ENCODE data around the gene DNM3. TPM values are rescaled to one million over a fixed set of nuclear protein-coding genes. Genes with fewer than 3 reads are reported as not detected.
"Not testable (repeated sequence)": the region's sequence is repeated elsewhere in the genome, so short reads cannot be mapped to it uniquely, and the experiment has no call there.

Gene DNM3
- total RNA-seq, 1 donor = 0.72 TPM

DNA sequence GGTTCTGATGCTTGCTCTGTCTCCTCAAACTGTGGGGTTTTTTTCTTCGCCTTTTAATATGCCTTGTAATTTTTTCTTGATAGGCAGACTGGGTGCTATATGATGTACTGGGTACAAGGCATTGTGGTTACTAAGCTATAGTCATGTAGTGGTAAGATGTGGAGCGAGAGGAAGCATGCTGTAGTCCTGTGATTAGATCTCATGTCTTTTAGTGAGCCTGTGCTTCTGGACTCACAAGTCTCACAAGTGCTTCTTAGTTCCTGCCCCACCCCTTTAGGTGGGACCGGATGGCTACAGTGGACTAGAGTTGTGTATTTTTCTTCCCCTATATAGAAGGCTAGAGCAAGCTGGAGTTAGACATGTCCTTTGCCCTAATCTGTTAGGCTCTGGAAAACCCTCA, 178.7 kb downstream of the DNM3 start:
- Histone ChIP-seq H4K20me1 (ENCODE audit: insufficient read depth, low read length) (no peaks in the 10 kb centered on the region), H2AFZ (ENCODE audit: low read length) (no peak overlapping the region), H3K27ac (ENCODE audit: low read depth, low read length) (no peak overlapping the region), H3K9me3 (ENCODE audit: low read depth, low read length) (no peaks in the 10 kb centered on the region), H3K27me3 (ENCODE audit: insufficient read depth, low read length) (no peaks in the 10 kb centered on the region), H3K4me3 (ENCODE audit: insufficient read depth, low read length) (no peak overlapping the region), H3K79me2 (ENCODE audit: insufficient read depth, low read length) (no peaks in the 10 kb centered on the region), H3K4me1 (ENCODE audit: insufficient read depth, low read length) (no peaks in the 10 kb centered on the region), H3K4me2 (ENCODE audit: insufficient read depth, low read length) (no peak overlapping the region), H3K36me3 (ENCODE audit: insufficient read depth, low read length) (no peaks in the 10 kb centered on the region)
- TF ChIP-seq, protein P1, sequence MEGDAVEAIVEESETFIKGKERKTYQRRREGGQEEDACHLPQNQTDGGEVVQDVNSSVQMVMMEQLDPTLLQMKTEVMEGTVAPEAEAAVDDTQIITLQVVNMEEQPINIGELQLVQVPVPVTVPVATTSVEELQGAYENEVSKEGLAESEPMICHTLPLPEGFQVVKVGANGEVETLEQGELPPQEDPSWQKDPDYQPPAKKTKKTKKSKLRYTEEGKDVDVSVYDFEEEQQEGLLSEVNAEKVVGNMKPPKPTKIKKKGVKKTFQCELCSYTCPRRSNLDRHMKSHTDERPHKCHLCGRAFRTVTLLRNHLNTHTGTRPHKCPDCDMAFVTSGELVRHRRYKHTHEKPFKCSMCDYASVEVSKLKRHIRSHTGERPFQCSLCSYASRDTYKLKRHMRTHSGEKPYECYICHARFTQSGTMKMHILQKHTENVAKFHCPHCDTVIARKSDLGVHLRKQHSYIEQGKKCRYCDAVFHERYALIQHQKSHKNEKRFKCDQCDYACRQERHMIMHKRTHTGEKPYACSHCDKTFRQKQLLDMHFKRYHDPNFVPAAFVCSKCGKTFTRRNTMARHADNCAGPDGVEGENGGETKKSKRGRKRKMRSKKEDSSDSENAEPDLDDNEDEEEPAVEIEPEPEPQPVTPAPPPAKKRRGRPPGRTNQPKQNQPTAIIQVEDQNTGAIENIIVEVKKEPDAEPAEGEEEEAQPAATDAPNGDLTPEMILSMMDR (IDR thresholded peaks at IDR 0.05; ENCODE audit: extremely low read depth, low read depth, low read length) = no peak
- DNase-seq (ENCODE audit: insufficient read length, low spot score, missing footprints) = no peak

DNA sequence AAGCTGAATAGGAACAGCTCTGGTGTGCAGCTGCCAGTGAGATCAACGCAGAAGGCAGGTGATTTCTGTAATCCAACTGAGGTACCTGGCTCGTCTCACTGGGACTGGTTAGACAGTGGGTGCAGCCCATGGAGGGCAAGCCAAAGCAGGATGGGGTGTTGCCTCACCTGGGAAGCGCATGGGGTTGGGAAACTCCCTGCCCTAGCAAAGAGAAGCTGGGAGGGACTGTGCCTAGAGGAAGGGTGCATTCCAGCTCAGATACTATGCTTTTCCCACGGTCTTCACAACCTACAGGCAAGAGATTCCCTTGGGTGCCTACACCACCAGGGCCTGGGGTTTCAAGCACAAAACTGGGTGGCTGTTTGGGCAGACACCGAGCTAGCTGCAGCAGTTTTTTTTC, 183.2 kb downstream of the DNM3 start:
- Histone ChIP-seq H3K36me3 (ENCODE audit: insufficient read depth, low read length) (no peaks in the 10 kb centered on the region), H3K27ac (ENCODE audit: low read depth, low read length) (no peak overlapping the region), H2AFZ (ENCODE audit: low read length) (no peak overlapping the region), H3K4me2 (ENCODE audit: insufficient read depth, low read length) (no peak overlapping the region), H3K79me2 (ENCODE audit: insufficient read depth, low read length) (no peaks in the 10 kb centered on the region), H4K20me1 (ENCODE audit: insufficient read depth, low read length) (no peaks in the 10 kb centered on the region), H3K4me3 (ENCODE audit: insufficient read depth, low read length) (no peak overlapping the region), H3K9me3 (ENCODE audit: low read depth, low read length) (no peaks in the 10 kb centered on the region), H3K4me1 (ENCODE audit: insufficient read depth, low read length) (no peaks in the 10 kb centered on the region), H3K27me3 (ENCODE audit: insufficient read depth, low read length) (no peaks in the 10 kb centered on the region)
- DNase-seq (ENCODE audit: insufficient read length, low spot score, missing footprints) = no peak
- TF ChIP-seq, protein P1 (IDR thresholded peaks at IDR 0.05; ENCODE audit: extremely low read depth, low read depth, low read length) = no peak

DNA sequence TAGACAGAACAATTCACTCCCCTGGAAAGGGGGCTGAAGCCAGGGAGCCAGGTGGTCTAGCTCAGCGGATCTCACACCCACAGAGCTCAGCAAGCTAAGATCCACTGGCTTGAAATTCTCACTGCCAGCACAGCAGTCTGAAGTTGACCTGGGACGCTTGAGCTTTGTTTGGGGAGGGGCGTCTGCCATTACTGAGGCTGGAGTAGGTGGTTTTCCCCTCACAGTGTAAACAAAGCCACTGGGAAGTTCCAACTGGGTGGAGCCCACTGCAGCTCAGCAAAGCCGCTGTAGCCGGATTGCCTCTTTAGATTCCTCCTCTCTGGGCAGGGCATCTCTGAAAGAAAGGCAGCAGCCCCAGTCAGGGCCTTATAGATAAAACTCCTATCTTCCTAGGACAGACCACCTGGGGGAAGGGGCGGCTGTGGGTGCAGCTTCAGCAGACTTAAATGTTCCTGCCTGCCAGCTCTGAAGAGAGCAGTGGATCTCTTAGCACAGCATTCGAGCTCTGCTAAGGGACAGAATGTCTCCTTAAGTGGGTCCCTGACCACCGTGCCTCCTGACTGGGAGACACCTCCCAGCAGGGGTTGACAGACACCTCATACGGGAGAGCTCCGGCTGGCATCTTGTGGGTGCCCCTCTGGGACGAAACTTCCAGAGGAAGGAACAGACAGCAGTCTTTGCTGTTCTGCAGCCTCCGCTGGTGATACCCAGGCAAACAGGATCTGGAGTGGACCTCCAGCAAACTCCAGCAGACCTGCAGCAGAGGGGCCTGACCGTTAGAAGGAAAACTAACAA, 183.8 kb downstream of the DNM3 start:
- not testable (repeated sequence) for H4K20me1 ChIP-seq (ENCODE audit: insufficient read depth, low read length); H3K4me1 ChIP-seq (ENCODE audit: insufficient read depth, low read length); H3K27ac ChIP-seq (ENCODE audit: low read depth, low read length); H3K4me3 ChIP-seq (ENCODE audit: insufficient read depth, low read length); H3K9me3 ChIP-seq (ENCODE audit: low read depth, low read length); H3K27me3 ChIP-seq (ENCODE audit: insufficient read depth, low read length); H2AFZ ChIP-seq (ENCODE audit: low read length); H3K36me3 ChIP-seq (ENCODE audit: insufficient read depth, low read length); DNase-seq (ENCODE audit: insufficient read length, low spot score, missing footprints); H3K79me2 ChIP-seq (ENCODE audit: insufficient read depth, low read length); H3K4me2 ChIP-seq (ENCODE audit: insufficient read depth, low read length)

DNA sequence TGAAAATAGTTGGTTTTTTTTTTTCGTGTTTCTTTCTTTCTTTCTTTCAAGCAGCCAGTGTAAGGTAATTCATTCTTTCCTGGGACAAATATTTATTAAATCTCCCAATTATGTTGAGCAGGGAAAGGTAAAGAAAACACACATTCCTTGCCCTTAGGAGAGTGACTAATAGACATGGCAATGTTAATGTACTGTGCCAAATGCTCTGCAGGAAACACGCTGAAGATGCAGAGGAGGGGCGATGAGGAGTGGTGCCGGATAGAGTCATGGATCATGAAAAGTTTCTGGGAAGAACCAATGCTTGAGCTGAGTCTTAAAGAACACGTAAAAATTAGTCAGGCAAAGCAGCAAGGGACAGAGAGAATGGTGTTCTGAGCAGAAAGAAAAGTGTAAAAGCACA, 199.2 kb downstream of the DNM3 start:
- peak overlapping the region; percentile 33 for H3K4me2 ChIP-seq (ENCODE audit: insufficient read depth, low read length)
- H3K27ac ChIP-seq (ENCODE audit: low read depth, low read length) = no peak overlapping the region
- no peaks in the 10 kb centered on the region for H3K9me3 ChIP-seq (ENCODE audit: low read depth, low read length)
- TF ChIP-seq, protein P1 (IDR thresholded peaks at IDR 0.05; ENCODE audit: extremely low read depth, low read depth, low read length) = no peak
- H3K36me3 ChIP-seq (ENCODE audit: insufficient read depth, low read length) = no peaks in the 10 kb centered on the region
- peaks cover 11% of the 10 kb centered on the region for H3K4me1 ChIP-seq (ENCODE audit: insufficient read depth, low read length)
- H2AFZ ChIP-seq (ENCODE audit: low read length) = peak overlapping the region; percentile 39
- H4K20me1 ChIP-seq (ENCODE audit: insufficient read depth, low read length) = no peaks in the 10 kb centered on the region
- H3K4me3 ChIP-seq (ENCODE audit: insufficient read depth, low read length) = no peak overlapping the region
- H3K27me3 ChIP-seq (ENCODE audit: insufficient read depth, low read length) = no peaks in the 10 kb centered on the region
- DNase-seq (ENCODE audit: insufficient read length, low spot score, missing footprints) = no peak
- no peaks in the 10 kb centered on the region for H3K79me2 ChIP-seq (ENCODE audit: insufficient read depth, low read length)

Measured in osteoblast (primary cell).